Measurements from ENCODE around the gene SNRPD1. TPM values are rescaled to one million over a fixed set of nuclear protein-coding genes. Genes with fewer than 3 reads are reported as not detected.

The SNRPD1 gene
- total and polyA plus RNA-seq, 9 of the 15 experiments (the other 6 are each of a cell fraction or from before 2014, with no cell fraction given) = 186 to 1,063 (median 313) TPM

- TF ChIP-seq REST (IDR thresholded peaks at IDR 0.05; ENCODE audit: borderline replicate concordance) = no peak
- peak; percentile 28; the same call in 1 of the 2 replicates for TF ChIP-seq REST (CRISPR knock-in tag; IDR thresholded peaks at IDR 0.05; ENCODE audit: low read depth)
- no peak for TF ChIP-seq ZNF551 (CRISPR knock-in tag; IDR thresholded peaks at IDR 0.05)
- peak; percentile 92 for TF ChIP-seq E2F3 (CRISPR knock-in tag; IDR thresholded peaks at IDR 0.05)
- TF ChIP-seq PRDM10 (IDR thresholded peaks at IDR 0.05; ENCODE audit: partially characterized antibody) = peak; percentile 49
- TF ChIP-seq ZNF311 (CRISPR knock-in tag; IDR thresholded peaks at IDR 0.05) = no peak; the same call in 1 of the 2 replicates
- TF ChIP-seq KAT8 (IDR thresholded peaks at IDR 0.05; ENCODE audit: low read depth) = no peak
- TF ChIP-seq TCF7 (IDR thresholded peaks at IDR 0.05; ENCODE audit: borderline replicate concordance) = no peak
- no peak for TF ChIP-seq TAF15 (IDR thresholded peaks at IDR 0.05; ENCODE audit: low read depth, low read length)
- TF ChIP-seq FOXP4 (CRISPR knock-in tag; IDR thresholded peaks at IDR 0.05; ENCODE audit: borderline replicate concordance) = 0 out of 2 replicates have a peak, but pooled peaks have one; percentile 17
- TF ChIP-seq NONO (IDR thresholded peaks at IDR 0.05; ENCODE audit: low read depth in 2 of 2, low read length in 1 of 2) = no peak
- TF ChIP-seq ZKSCAN1 (IDR thresholded peaks at IDR 0.05; ENCODE audit: low read depth, low read length) = 0 out of 2 replicates have a peak, but pooled peaks have one; percentile 47
Measured at GRCh38 chr18:21612125-21613039, at the start of gene SNRPD1 (continued).

All from K562 (cell line).